ENCODE results near the gene PHLPP1.

Gene PHLPP1

DNA sequence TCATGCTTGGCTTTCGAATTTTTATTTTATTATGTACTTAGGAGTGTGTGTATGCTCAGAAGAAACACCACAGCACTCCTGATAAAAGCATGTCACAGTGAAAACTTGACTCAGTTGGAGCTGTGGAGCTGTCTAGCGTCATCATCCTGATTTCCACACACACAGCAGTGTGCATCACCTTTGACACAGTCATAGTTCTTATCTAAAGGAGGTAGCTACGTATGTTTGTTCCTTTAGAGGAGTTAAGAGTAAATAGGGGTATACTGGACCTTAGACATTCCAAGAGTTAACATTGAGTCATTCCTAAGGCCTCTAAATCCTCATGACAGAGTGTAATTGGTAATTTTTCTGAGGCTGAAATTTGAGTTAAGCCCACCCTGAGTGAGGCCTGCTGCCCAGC lies 96.9 kb downstream of the PHLPP1 start:
- no peak for DNase-seq

DNA sequence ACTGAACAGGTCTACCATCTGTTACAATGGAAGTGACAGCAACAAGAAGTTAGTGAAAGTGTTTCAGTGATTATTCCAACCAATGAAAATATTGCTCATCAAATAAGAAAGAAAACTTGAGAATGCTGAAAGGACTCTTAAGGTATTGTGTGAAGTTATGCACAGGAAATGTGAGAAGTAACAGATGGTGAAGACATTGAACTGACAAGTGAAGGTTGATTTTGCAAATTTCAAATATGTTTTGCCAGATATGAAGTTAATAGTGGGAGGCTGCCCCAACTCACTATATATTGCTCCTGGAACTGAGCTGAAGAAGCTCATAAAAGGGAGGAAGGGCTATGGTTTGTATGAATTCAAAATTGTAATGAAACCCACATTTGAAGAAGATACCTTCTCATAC lies 97.5 kb downstream of the PHLPP1 start:
- DNase-seq: no peak

DNA sequence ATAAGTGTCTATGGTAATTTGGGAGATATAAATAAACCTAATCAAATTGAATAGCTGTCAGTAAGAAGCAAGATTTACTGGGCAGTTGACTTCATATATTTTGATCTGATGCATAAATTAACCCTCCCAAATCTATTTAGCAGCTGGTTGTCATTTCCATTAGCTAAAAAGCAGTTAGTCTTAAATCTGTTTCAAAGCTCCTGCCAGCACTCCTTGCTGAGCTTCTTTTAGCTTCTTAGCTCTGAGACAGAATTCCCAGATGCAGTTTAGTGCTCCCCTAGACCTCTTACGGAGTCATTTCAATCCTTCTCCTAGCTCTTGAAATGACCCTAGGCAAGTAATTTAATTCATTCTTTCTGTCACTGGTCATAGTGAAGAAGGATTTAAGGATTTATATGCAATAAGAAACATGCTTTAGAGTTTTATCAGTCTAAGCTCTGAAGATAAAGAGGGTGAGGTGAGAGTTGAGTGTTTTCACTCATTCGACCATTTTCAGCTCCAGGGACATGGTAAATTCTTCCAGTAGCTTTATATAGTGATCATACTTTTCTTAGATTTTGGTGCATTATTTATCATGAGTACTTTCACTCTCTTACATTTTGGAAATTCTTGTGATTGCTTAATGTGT lies 98.9 kb downstream of the PHLPP1 start:
- DNase-seq: no peak

DNA sequence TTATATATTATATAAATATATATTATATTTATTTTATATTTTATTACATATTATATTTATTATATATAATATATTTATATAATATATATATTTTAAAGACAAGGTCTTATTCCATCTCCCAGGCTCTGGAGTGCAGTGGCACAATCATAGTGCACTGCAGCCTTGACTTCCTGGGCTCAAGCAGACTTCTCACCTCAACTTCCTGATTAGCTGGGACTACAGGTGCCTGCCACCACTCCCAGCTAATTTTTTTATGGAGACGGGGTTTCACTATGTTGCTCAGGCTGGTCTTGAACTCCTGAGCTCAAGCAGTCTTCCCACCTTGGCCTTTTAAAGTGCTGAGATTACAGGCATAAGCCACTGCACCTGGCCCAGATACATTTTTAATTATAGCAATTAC lies 110.0 kb downstream of the PHLPP1 start:
- no peak for DNase-seq

DNA sequence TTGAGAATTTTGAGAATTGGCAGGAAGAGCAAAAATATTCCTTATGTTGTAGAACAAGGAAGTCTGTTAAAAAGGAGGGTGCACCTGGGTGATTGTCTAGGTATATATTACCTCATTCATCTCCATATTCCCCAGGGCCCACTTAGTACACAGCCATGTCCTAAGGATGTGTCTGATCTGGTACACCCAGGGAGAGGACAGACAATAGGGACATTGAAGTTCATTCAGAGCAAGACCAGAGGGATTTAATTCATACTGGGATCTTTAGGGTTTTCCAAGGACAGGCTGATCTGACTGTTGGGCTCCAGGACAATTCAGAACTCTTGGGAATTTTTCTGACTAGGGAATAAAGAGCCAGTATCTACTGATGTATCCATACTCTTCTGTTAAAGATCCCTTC lies 112.1 kb downstream of the PHLPP1 start:
- DNase-seq: no peak

DNA sequence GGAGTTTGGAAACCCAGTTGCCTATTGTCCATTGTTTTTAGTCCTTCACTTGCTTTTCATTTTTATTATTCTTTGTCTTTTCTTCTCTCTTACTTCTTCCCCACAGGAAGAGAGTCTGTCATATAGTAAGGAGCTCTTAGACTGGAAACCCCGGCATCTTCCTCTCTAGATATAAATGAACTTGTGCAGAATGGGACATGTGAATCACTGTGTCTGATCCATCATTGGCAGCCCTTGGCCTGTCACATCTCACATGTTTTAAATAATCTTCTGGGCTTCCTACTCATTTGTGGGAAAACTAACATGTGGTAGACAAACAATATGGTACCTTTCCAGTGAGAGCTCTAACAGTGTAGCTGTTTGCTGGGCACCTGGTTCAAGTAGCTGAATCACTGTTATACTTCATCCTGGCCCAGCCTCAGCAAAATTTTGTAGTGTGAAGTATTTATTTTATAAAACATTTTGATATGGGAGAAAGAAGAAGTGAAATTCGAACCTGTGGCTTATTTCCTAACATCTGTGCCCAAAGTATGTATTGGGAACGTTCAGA lies 112.8 kb downstream of the PHLPP1 start:
- DNase-seq: no peak

DNA sequence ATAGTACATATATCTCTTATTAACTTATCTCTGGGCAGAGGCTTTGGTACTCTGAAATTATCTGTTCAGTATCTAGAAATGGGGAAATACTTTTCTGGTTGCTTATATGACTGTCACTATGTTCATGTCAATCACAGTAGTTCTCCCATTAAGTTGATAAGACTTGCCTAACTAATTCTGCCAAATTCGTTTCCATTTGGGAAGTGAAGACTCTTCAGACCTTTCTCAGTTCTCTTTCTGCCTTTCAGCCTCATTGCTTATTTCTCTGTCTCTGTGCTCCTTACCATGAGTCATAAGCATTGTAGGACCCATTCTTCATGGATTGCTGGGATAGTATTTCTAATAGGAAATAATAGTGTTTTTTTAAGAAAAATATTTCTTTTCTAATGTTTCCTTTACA lies 113.5 kb downstream of the PHLPP1 start:
- DNase-seq: no peak

DNA sequence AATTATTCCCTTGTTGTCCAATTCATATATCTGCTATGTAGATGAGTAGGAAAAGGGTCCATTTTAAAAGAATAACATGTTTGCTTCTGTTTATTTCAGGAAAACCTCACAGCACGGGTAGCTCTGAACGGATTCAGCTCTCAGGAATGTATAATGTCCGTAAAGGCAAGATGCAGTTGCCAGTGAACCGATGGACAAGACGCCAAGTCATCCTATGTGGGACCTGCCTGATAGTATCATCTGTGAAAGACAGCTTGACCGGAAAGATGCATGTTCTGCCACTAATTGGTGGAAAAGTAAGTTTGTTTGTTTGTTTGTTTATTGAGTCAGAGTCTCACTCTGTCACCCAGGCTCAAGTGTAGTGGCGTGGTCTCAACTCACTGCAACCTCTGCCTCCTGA lies 114.6 kb downstream of the PHLPP1 start:
- peak; percentile 48 for DNase-seq

DNA sequence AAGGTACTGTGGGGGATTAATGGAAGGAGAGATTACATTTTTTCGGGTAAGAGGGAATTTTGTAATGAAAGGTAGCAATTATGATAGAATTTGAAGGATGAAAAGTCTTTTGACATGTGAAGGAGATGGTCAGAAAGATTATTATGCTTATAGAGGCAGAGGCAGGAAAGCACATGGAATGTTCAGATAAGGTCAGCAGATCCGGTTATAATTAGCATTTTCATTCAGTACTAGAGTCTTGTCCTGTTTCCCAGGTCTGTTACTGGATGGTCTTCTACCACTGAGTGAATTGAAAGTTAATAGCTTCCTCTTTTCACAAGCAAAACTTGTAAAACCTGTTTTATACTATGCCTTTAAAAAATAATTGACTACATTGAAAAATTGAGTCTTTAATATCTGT lies 116.9 kb downstream of the PHLPP1 start:
- no peak for DNase-seq

DNA sequence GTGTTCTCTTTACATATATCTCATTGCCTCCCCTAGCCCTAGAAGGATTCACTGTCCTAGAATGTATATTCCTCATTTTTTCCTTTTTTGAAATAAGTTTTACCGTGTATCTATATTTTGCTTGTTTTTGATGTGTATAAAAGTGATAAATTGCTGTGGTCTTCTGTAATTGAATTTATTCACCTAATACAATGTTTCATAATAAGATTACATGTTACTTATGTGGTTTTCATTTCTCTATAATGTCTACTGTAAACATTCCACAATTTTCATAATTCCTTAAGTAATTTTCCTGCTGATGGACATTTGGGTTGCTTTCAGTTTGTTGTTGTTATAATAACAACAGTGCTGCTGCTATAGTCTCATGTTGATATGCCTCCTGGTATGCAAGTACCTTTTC lies 118.2 kb downstream of the PHLPP1 start:
- DNase-seq: no peak

DNA sequence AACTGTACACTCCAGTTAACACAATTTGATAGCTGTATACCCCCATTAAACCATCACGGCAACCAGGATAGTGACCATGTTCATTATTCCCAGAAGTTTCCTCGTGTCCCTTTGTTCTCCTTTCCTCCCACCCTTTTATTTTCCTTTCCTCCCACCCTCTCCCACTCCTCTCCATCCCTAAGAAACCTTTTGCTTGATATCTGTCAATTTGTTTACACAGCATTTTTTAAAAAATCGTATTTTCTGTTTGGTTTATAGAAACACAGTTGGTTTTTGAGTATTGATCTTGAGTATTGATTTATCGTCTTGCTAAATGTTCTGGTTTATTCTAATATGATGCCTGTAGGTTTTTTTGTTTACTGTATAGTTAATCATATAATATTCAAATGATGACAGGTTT lies 119.4 kb downstream of the PHLPP1 start:
- DNase-seq: no peak

DNA sequence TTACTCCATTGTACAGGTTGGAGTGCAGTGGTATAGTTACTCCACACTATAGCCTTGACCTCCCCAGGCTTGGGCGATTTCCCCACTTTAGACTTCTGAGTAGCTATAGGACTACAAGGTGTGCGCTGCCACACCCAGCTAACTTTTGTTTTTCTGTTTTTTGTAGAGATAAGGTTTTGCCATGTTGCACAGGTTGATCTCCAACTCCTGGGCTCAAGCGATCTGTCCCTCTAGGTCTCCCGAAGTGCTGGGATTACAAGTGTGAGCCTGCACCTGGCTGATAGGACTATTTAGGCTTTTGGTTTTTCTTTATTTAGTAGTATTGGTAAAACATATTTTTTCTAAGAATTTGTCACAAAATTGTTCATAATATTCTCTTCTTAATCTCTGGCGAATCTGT lies 121.7 kb downstream of the PHLPP1 start:
- DNase-seq: no peak

DNA sequence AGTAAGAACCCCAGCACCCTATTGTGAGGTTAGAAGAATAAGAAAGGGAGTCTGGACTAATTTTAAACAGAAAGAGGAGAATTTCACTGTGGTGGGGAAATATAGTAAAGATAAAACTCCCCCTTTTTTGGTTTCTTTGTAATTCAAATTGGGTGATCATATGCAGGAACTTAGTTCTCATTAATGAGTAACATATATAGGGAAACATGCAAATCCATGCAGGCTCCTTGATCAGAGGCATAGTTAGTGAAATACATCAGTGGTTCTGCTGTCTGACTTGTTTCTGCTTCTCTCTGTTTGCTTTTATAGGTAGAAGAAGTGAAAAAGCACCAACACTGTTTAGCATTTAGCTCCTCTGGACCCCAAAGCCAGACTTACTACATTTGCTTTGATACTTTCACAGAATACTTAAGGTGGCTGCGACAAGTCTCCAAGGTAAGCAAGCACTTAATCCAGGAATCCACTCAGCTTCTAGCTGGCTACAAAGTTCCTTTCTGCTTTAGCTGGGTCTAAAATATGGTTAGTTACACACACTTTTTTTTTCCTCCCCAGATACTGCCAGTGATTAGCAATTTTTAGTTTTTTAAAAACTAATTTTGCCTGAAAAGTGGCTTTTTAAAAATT lies 123.2 kb downstream of the PHLPP1 start:
- no peak for DNase-seq

DNA sequence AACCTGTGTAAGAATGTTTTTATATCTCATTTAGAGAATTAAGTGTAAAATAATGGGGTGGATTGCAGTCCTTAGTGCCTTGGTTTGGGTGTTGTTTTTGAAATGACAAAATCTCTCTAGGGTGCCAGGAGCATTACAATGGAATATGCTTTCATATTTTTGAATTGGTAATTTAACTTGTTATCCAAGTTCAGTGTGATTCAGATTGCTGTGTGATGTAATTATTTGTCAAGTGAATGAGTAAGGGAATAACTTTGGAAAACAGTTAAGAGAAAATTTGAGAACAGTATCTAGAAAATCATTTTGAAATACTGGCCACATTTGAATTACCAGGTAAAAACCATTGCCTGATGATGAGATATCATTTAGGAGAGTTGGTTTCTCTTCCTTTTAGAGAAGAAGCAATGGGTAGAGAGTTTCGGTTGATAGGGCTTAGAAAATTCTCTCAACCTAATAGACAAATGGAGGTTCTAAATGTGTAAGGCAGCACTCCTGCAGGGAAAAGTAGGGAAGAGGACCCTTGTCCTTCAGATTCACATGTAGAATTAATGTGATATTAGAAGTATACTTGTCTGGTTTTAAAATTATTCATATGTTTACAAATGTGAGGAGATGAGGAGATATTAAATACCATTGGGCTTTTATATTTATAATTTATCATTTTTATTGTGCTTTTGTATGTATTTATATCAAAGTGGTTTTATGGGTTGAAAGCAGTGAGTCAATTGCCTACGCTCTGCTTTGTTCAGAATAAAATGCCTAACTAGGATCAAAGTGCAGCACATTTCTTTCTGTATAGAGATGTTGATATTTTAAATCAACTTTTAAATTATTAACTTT lies 124.8 kb downstream of the PHLPP1 start:
- peak; percentile 54 for DNase-seq

DNA sequence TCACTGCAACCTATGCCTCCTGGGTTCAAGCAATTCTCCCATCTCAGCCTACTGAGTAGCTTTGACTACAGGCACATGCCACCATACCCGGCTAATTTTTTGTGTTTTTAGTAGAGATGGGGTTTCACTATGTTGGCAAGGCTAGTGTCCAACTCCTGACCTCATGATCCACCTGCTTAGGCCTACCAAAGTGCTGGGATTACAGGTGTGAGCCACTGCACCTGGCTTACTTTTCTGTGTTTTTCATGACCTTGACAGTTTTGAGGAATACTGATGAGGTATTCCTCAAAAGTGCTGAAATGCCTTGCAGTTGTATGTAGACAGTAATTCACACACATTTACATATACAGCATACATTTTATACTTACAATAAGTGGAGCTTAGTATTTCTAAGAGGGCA lies 126.1 kb downstream of the PHLPP1 start:
- no peak for DNase-seq

DNA sequence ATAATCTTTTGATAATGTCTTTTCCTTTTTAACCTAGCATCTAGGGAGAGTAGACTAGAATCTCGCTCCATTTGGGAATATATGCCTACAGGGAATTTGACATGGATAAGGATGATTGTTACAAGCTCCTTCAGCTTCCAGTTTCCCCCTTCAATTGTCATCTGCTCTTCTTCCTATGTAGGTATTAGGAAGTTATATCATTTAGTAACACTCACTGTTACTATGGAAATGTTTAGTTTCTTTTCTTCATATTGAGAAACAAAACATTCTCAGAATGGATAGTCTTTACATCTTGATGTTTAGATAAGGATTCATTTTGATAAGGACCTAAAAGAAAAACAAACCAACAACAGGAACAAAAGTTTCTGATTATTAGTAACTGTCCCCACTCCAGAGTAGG lies 127.6 kb downstream of the PHLPP1 start:
- DNase-seq: no peak

DNA sequence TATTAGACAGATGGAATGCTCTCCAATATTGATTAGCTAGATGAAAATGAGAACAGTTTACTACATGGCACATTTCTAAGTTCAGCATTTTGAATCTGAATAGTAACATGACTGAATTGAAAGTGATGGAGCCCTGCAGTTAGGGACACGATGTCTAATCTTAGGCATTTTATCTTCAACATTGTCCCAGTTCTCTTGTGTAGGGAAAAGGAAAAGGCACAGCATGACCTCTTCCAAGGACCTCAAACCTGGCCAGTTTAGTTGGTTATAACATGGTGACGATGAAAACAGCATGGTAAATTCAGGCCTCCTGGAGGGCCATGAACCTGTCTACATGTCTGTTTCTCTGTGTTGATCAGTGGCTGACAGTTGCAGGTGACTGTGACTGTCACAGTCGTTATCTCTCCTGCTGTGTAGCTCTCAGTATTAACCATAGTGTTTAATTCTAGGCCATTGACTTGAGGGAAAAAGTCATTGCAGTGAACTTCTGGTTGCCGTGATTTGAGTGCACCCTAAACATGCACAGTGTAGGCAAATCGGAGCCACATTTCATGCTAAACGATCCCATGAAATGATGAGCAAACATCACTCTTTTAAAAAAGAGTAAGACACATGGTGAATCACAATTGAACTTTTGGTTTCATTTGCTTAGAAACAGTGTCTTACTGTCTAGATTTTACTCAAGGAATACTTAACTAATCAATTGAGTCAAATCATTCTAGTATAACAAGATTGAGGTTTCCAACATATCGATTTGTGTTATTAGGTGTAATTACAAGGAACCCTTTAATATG lies 129.7 kb downstream of the PHLPP1 start:
- DNase-seq: no peak

DNA sequence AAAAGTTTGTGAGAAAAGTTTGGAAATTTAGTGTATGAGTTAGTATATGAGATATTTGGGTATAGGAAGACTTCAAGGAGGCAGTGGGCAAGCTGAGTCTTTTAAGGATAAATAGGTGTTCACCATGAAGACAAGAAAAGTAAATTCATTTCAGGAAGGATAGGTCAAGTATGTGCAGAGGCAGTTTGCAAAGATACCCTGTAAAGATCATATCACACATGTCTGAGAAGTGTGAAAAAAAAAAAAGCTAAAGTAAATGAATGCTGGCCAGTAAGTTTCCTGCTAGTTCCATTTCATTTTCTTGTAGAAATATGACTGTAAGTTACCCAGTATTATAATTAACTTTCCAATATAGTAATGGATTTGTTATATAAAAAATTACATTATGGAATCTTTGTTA lies 131.0 kb downstream of the PHLPP1 start:
- DNase-seq: no peak

DNA sequence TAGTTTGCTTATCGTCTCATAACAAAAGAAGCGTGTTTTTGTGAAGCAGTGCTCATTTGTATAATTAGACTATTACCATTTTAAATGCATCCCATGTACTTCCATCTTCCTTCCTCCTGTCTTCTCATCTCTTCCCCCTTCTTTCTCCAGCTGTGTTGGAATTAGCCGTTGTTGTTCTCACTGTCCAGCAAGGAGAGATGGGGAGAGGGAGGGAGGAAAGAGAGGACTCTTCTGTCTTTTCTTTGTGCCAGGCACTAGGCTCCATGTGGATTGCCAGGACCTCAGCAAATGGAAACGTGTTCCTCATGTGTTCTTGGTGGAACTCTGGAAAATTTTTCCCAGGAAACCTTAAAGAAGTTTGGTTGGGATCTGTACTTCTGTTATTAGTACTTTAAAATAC lies 131.7 kb downstream of the PHLPP1 start:
- no peak for DNase-seq

DNA sequence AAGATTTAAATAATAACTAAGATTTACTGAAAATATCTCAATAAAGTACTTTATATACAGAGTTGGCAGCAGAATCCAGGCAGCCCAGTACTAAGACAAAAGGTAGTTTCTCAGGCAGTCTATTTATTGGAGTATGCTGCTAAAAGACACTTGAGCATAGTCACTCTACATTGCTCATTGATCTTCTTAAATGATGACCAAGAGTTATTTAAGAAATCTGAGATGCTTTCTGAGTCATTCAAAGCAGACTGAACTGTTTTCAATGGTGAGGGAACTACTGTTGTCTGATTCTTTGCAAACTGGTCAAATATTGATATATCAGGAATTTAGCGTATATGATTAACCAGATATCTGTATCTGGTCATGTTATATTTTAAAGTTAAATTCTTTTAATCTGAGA lies 133.6 kb downstream of the PHLPP1 start:
- peak; percentile 34 for DNase-seq

DNA sequence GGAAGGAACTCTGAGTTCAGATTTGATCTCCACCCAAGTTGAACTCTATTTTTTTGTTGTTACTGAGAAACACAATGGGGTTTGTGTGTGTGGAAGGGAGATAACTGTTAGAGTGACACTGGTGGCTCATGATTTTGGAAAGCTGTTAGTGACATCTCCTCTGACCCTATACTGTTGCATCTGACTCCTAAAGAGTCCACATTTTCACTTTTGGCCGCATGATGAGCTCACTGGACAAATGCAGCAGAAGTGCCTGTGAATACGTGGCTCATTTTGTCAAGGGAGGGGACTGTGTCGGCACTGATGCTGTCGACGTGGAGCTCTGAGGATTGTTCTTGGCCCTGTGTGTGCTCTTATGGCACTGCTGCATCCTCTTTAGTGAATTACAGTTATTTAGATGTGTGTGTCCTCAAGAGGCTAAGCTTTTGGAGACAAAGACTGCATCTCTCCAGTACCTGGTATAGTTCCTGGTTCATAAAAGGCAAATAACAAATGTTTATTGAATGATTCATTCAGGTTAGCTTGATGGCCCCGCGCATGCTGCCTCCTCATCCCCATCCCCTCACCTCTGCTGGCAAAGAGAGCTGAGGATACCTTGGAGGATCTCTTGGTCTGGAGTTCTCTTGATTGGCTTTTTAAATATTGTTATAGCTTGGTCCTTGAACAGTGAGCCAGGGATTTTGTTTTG lies 135.4 kb downstream of the PHLPP1 start:
- no peak for DNase-seq

DNA sequence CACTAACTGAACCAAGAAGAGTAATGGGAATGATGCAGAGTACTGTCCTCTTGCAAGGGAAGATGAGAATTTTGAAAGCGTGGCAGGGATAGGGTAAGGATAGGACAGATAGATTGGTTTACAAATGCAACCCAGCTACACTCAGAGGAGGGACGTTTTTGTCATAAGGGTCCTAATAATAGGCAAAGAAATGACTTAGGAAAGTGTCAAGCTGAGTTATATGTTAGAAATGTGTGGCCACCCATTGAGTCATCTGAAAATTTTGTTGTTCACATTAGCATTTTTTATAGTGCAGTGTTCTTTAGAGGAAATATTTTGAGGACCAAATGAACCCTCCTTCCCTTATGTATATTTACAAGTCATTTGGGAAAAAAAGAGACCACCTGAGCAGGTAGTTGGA lies 137.5 kb downstream of the PHLPP1 start:
- DNase-seq: peak; percentile 58

DNA sequence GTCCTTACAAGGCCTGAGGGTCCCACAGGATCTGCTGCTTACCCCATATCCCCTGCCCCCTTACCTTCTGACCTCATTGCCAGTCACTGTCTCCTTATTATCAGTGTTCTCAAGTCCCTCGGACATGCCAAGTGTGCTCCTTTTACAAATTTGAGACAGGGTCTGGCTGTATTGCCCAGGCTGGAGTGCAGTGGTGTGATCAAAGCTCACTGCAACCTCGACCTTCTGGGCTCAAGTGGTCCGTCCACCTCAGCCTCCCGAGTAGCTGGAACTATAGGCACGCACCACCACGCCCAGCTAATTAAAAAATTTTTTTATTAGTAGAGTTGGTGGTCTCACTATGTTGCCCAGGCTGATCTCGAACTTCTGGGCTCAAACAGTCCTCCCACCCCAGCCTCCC lies 141.0 kb downstream of the PHLPP1 start:
- no peak for DNase-seq

Data from HCEC 1CT (cell line).